Measurements from ENCODE around the gene ZFR. TPM values are rescaled to one million over a fixed set of nuclear protein-coding genes. Genes with fewer than 3 reads are reported as not detected.
A peak's percentile ranks its signal among the peaks of the same experiment; 100 is the strongest.

ZFR gene
- total and polyA plus RNA-seq, 4 donors, result 17.5 to 44.5 (median 30.8) TPM

- DNase-seq (ENCODE audit: low spot score), result peak; percentile 76
- Histone ChIP-seq H3K9ac (ENCODE audit: low read depth in 1 of 2, low read length in 2 of 2) (no peak overlapping the region), H3K4me1 (ENCODE audit: control insufficient read depth in 4 of 4, insufficient read depth in 4 of 4, low read length in 3 of 4) (peaks cover 0 to 2% (median 0%) of the 10 kb centered on the region in 4 donors), H3K9me3 (ENCODE audit: control insufficient read depth in 4 of 4, low read length in 3 of 4) (no peaks in the 10 kb centered on the region), H3K27me3 (ENCODE audit: control insufficient read depth in 4 of 4, insufficient read depth in 4 of 4, low read length in 3 of 4) (no peaks in the 10 kb centered on the region), H3K4me3 (ENCODE audit: low read depth in 1 of 3, low read length in 3 of 3) (no peak overlapping the region), H3K27ac (ENCODE audit: low read depth in 1 of 2, low read length in 2 of 2) (no peak overlapping the region), H3K36me3 (ENCODE audit: control insufficient read depth in 4 of 4, insufficient read depth in 3 of 4, low read depth in 1 of 4, low read length in 3 of 4) (no peaks in the 10 kb centered on the region)
- no peak for TF ChIP-seq EGR1 (IDR thresholded peaks at IDR 0.05; ENCODE audit: low read depth in 2 of 2)
- no peak for TF ChIP-seq FOXA1 (IDR thresholded peaks at IDR 0.05)
- no peak for TF ChIP-seq HNF4A (conservative IDR thresholded peaks at IDR 0.05)
- TF ChIP-seq NR2F2 (IDR thresholded peaks at IDR 0.05), result no peak
- TF ChIP-seq JUND (IDR thresholded peaks at IDR 0.05), result no peak
- TF ChIP-seq ATF3 (IDR thresholded peaks at IDR 0.05), result no peak
- TF ChIP-seq RAD21 (IDR thresholded peaks at IDR 0.05), result peak; percentile 90 to 93
- TF ChIP-seq TAF1 (conservative IDR thresholded peaks at IDR 0.05), result no peak
- TF ChIP-seq REST (IDR thresholded peaks at IDR 0.05), result no peak
- no peak for TF ChIP-seq SP1 (IDR thresholded peaks at IDR 0.05)
- TF ChIP-seq FOXA2 (IDR thresholded peaks at IDR 0.05), result no peak
- TF ChIP-seq CTCF (IDR thresholded peaks at IDR 0.05; ENCODE audit: low read depth, low read length, missing input control), result peak; percentile 64
- no peak for TF ChIP-seq MAX (IDR thresholded peaks at IDR 0.05)
- no peak for TF ChIP-seq ZBTB33 (IDR thresholded peaks at IDR 0.05)
- WGBS, result 25% methylated on average over 10 of the region's 10 CpGs
Measured at GRCh38 chr5:32489791-32490562, 45.4 kb upstream of the ZFR start.

GRCh38 chr5:32487424-32487823 lies 42.9 kb upstream of the ZFR start:
- Histone ChIP-seq H3K4me3 (ENCODE audit: low read depth in 1 of 3, low read length in 3 of 3) (no peak overlapping the region), H3K27me3 (ENCODE audit: control insufficient read depth in 4 of 4, insufficient read depth in 4 of 4, low read length in 3 of 4) (no peaks in the 10 kb centered on the region), H3K27ac (ENCODE audit: low read depth in 1 of 2, low read length in 2 of 2) (no peak overlapping the region), H3K36me3 (ENCODE audit: control insufficient read depth in 4 of 4, insufficient read depth in 3 of 4, low read depth in 1 of 4, low read length in 3 of 4) (no peaks in the 10 kb centered on the region), H3K4me1 (ENCODE audit: control insufficient read depth in 4 of 4, insufficient read depth in 4 of 4, low read length in 3 of 4) (peaks cover 0 to 2% (median 0%) of the 10 kb centered on the region in 4 donors), H3K9ac (ENCODE audit: low read depth in 1 of 2, low read length in 2 of 2) (no peak overlapping the region), H3K9me3 (ENCODE audit: control insufficient read depth in 4 of 4, low read length in 3 of 4) (no peaks in the 10 kb centered on the region)
- DNase-seq (ENCODE audit: low spot score), result no peak
- TF ChIP-seq JUND (IDR thresholded peaks at IDR 0.05), result no peak
- TF ChIP-seq SP1 (IDR thresholded peaks at IDR 0.05), result no peak
- no peak for TF ChIP-seq TAF1 (conservative IDR thresholded peaks at IDR 0.05)
- TF ChIP-seq YY1 (IDR thresholded peaks at IDR 0.05), result no peak
- TF ChIP-seq RXRA (IDR thresholded peaks at IDR 0.05), result no peak
- TF ChIP-seq CTCF (IDR thresholded peaks at IDR 0.05; ENCODE audit: low read depth, low read length, missing input control), result no peak
- no peak for TF ChIP-seq ATF3 (IDR thresholded peaks at IDR 0.05)
- TF ChIP-seq FOXA1 (IDR thresholded peaks at IDR 0.05), result no peak
- 91% methylated on average over 5 of the region's 5 CpGs for WGBS
